Psoas muscle (tissue), 8 donors: ENCODE data around the gene CFD. TPM values are rescaled to one million over a fixed set of nuclear protein-coding genes. Genes with fewer than 3 reads are reported as not detected.
A peak's percentile ranks its signal among the peaks of the same experiment; 100 is the strongest.

Source experiments
- ATAC-seq, 4 donors: fragments of 200-7000 bp; cut with Tn5 transposase; one replicate each; pipeline ENCODE4 v1.9.1; 2020; ENCODE audit warnings: moderate library complexity in 3 of 4, mild to moderate bottlenecking in 2 of 4
- DNase-seq, 2 donors: peaks; one replicate each; pipeline ENCODE4 v3.0.0-alpha.2; 2020
- H3K27ac ChIP-seq: fragments of 200-600 bp; one replicate; pipeline ENCODE4 v1.8.0; 2022
- H3K27me3 ChIP-seq, 3 donors: fragments of 200-600 bp in 1 of 3; one replicate each; pipeline versions ENCODE4 v1.6.1 to v1.8.0; 2013 to 2022; ENCODE audit warnings: low read length in 2 of 3, mild to moderate bottlenecking in 2 of 3, moderate library complexity in 1 of 3; ENCODE audit not compliant: insufficient read depth in 3 of 3
- H3K36me3 ChIP-seq, 2 donors: fragments of 200-600 bp in 1 of 2; one replicate each; pipeline versions ENCODE4 v1.6.1 to v1.8.0; 2013 to 2022; ENCODE audit warnings: low read depth in 1 of 2, mild to moderate bottlenecking in 1 of 2, moderate library complexity in 1 of 2; ENCODE audit not compliant: insufficient read depth in 1 of 2
- H3K4me1 ChIP-seq: fragments of 200-600 bp; one replicate; pipeline ENCODE4 v1.8.0; 2022
- H3K4me3 ChIP-seq: fragments of 200-600 bp; one replicate; pipeline ENCODE4 v1.8.0; 2022; ENCODE audit warnings: mild to moderate bottlenecking
- H3K9me3 ChIP-seq: fragments of 200-600 bp; one replicate; pipeline ENCODE4 v1.8.0; 2022
- CTCF ChIP-seq: fragments of 200-600 bp; IDR thresholded peaks from one replicate; pipeline ENCODE4 v1.8.0; 2022; ENCODE audit warnings: antibody characterized with exemption
- WGBS, 3 donors: extraction: QIAGEN DNeasy Blood & Tissue Kit; methylation state at CpG; one replicate each; pipeline versions ENCODE4 v1.1.6 to v1.1.7; 2013; 5-methylcytosine and 5-hydroxymethylcytosine counted together
- intact Hi-C, 2 donors: fragments of 100-400 bp; cut with DNase I; formaldehyde crosslinking; loops; one replicate each; pipeline versions ENCODE4 v1.11.0 to v1.14.2; 2022
- long read RNA-seq, 2 donors: library from polyadenylated mRNA; unstranded; transcript quantifications; one replicate each; pipeline ENCODE4 v2.0.0, GENCODE V29; 2021
- polyA plus RNA-seq, 3 donors: library from polyadenylated mRNA; stranded (reverse); fragments of 200-250 nt; gene quantifications; one replicate each; pipeline ENCODE4 v1.2.3, GENCODE V29; 2013
- total RNA-seq, 4 donors: library from RNA; stranded (reverse); fragmentation: NEBNext Ultra II Directional in 2 of 4; extraction: Animal tissue kit (Norgen Biotek cat#: 25700) in 2 of 4; gene quantifications; one replicate each; pipeline versions ENCODE4 v1.2.1 to v1.2.4, GENCODE V29; 2021 to 2023
- donor health status: healthy with polysubstance abuse.
- donor health status: DM: no; HTN: no; CAD: no; lungs with moderate emphysema.
- donor health status: Bipolar disorder and iron deficiency.
- donor health status: healthy.
- donor health status: DM: yes; HTN: yes; CAD: no.
- donor health status: DM: no; HTN: no; CAD: no.
- donor health status: DM: no; HTN: no; CAD: no.
- donor health status: DM: yes; HTN: yes; CAD: no.

The CFD gene
- 10 to 100 TPM; 56.8 to 79.9 (median 64.2) TPM for total RNA-seq
- 100 to 1,000 TPM in 2 of 3 donors, 10 to 100 TPM in 1; 87.1 to 142 (median 142) TPM for polyA plus RNA-seq
- long read RNA-seq, donor 1, transcript CFD-201 (5 exons, 1,201 nt): major isoform, 50 of 64 reads
- long read RNA-seq, donor 1, partial matches to known transcripts: 11 of 64 reads
- long read RNA-seq, donor 1, other reads (novel, unspliced or antisense): 1 of 64 reads
- long read RNA-seq, donor 2, transcript CFD-201 (5 exons, 1,201 nt): major isoform, 130 of 150 reads
- long read RNA-seq, donor 2, partial matches to known transcripts: 12 of 150 reads
- long read RNA-seq, donor 2, other reads (novel, unspliced or antisense): 7 of 150 reads

GRCh38 chr19:858868-859843 is at the start of gene CFD:
TSS of gene CFD (plus strand) at chr19:859664. CDS start at chr19:859690, 26 bp downstream.
- peak; percentile 76 to 90 for DNase-seq
- ATAC-seq: peak in 3 of 4 donors; percentile 22 to 58 (median 30)
- Histone ChIP-seq H3K4me1 (peaks cover 9% of the 10 kb centered on the region), H3K27ac (peak within 1 kb of the TSS; percentile 23), H3K36me3 (no peaks in the 10 kb centered on the region), H3K4me3 (peak within 1 kb of the TSS; percentile 55), H3K9me3 (no peaks in the 10 kb centered on the region), H3K27me3 (peaks cover 0 to 75% (median 17%) of the 10 kb centered on the region in 3 donors)
- WGBS, 3 donors: 26 to 36% (median 29%) methylated on average over 18 to 24 of the region's 24 CpGs
- no peak for TF ChIP-seq CTCF
- intact Hi-C loops: loop anchor here (5.0 to 10.0 kb wide), 3 partner anchors 58 to 126 kb away; partner anchors contain the start of genes KISS1R (in 1 of the 2) and WDR18 (in 1 of the 2)

- no peak overlapping the region for H3K4me3 ChIP-seq
- TF ChIP-seq CTCF: no peak
- H3K27ac ChIP-seq: no peak overlapping the region
- H3K27me3 ChIP-seq: no peaks in the 10 kb centered on the region
- intact Hi-C loops: no loop called here
- peaks cover 16 to 78% of the 10 kb centered on the region in 2 donors for H3K36me3 ChIP-seq
- ATAC-seq: no peak
- no peaks in the 10 kb centered on the region for H3K9me3 ChIP-seq
- 83 to 84% (median 83%) methylated on average over 30 of the region's 30 CpGs for WGBS, 3 donors
- DNase-seq: no peak
- H3K4me1 ChIP-seq: peaks cover 5% of the 10 kb centered on the region
Observed at GRCh38 chr19:810077-810855, 49.2 kb upstream of the CFD start.

GRCh38 chr19:810883-811489 is 48.5 kb upstream of the CFD start:
- Histone ChIP-seq H3K4me1 (peaks cover 5% of the 10 kb centered on the region), H3K27ac (no peak overlapping the region), H3K4me3 (no peak overlapping the region), H3K36me3 (peaks cover 12 to 71% of the 10 kb centered on the region in 2 donors), H3K27me3 (no peaks in the 10 kb centered on the region), H3K9me3 (no peaks in the 10 kb centered on the region)
- 77 to 85% (median 83%) methylated on average over 20 to 25 of the region's 25 CpGs for WGBS, 3 donors
- intact Hi-C loops: no loop called here
- ATAC-seq (no peak), DNase-seq (no peak)
- TF ChIP-seq CTCF: no peak

GRCh38 chr19:811506-812048 is 47.9 kb upstream of the CFD start:
- intact Hi-C loops: no loop called here
- no peak for ATAC-seq
- no peak for DNase-seq
- whole genome bisulfite sequencing, 3 donors: 91 to 95% (median 94%) methylated on average over 20 of the region's 20 CpGs
- Histone ChIP-seq H3K9me3 (no peaks in the 10 kb centered on the region), H3K4me3 (no peak overlapping the region), H3K27me3 (no peaks in the 10 kb centered on the region), H3K4me1 (peaks cover 4% of the 10 kb centered on the region), H3K27ac (no peak overlapping the region), H3K36me3 (peaks cover 9 to 65% of the 10 kb centered on the region in 2 donors)
- no peak for TF ChIP-seq CTCF
